CD4-positive, alpha-beta memory T cell (primary cell): Measurements from ENCODE around the gene GABPB1. TPM values are rescaled to one million over a fixed set of nuclear protein-coding genes. Genes with fewer than 3 reads are reported as not detected.

ENCODE experiments used
- CTCF ChIA-PET: fragments of 350-600 bp; sonication (Branson Sonifier 250); formaldehyde crosslinking; loops from one replicate; lab custom pipeline; 2021; ENCODE audit warnings: inconsistent platforms; ENCODE audit not compliant: partially characterized antibody; lab: Charles Lee
- POLR2A ChIA-PET: fragments of 350-600 bp; sonication (Branson Sonifier 250); formaldehyde crosslinking; loops from one replicate; lab custom pipeline; 2021; ENCODE audit not compliant: partially characterized antibody; lab: Charles Lee
- DNase-seq, 5 donors: peaks; one replicate each; pipeline versions ENCODE4 v3.0.0 to v3.0.0-alpha.2; 2020 to 2022; ENCODE audit warnings: mixed read lengths in 1 of 5
- H3K27ac ChIP-seq: one replicate; pipeline ENCODE4 v1.7.0; 2013; ENCODE audit warnings: low read depth, low read length
- H3K27me3 ChIP-seq: 2 replicates; pipeline ENCODE4 v1.7.0; 2013; ENCODE audit warnings: mild to moderate bottlenecking, low read length, moderate library complexity; ENCODE audit not compliant: insufficient read depth
- H3K36me3 ChIP-seq: 2 replicates; pipeline ENCODE4 v1.7.0; 2013; ENCODE audit warnings: mild to moderate bottlenecking, low read length, moderate library complexity; ENCODE audit not compliant: insufficient read depth
- H3K4me1 ChIP-seq: 2 replicates; pipeline ENCODE4 v1.7.0; 2013; ENCODE audit warnings: mild to moderate bottlenecking, low read length, moderate library complexity; ENCODE audit not compliant: insufficient read depth
- H3K4me3 ChIP-seq, 2 donors: one replicate each; pipeline ENCODE4 v1.7.0; 2013; ENCODE audit warnings: low read length in 2 of 2, mild to moderate bottlenecking in 1 of 2
- H3K9me3 ChIP-seq, 2 donors: one replicate each; pipeline ENCODE4 v1.7.0; 2013; ENCODE audit warnings: low read length in 2 of 2, control low read depth in 1 of 2; ENCODE audit not compliant: control insufficient read depth in 1 of 2
- H3K27ac Mint-ChIP-seq, 7 donors: one replicate each; pipeline ENCODE4 v1.8.0; 2020 to 2021; ENCODE audit warnings: mixed read lengths in 7 of 7, mild to moderate bottlenecking in 6 of 7, inconsistent platforms in 3 of 7, moderate library complexity in 3 of 7
- H3K27me3 Mint-ChIP-seq, 2 donors: one replicate each; pipeline ENCODE4 v1.8.0; 2020 to 2021; ENCODE audit warnings: mixed read lengths in 2 of 2
- H3K36me3 Mint-ChIP-seq, 2 donors: one replicate each; pipeline ENCODE4 v1.8.0; 2020 to 2021; ENCODE audit warnings: mixed read lengths in 2 of 2, inconsistent platforms in 1 of 2, mild to moderate bottlenecking in 1 of 2
- H3K4me1 Mint-ChIP-seq, 4 donors: one replicate each; pipeline ENCODE4 v1.8.0; 2020 to 2021; ENCODE audit warnings: mixed read lengths in 4 of 4, mild to moderate bottlenecking in 1 of 4
- H3K4me3 Mint-ChIP-seq, 8 donors: one replicate each; pipeline ENCODE4 v1.8.0; 2020 to 2021; ENCODE audit warnings: mixed read lengths in 8 of 8, mild to moderate bottlenecking in 7 of 8, moderate library complexity in 6 of 8, inconsistent platforms in 3 of 8
- H3K9me3 Mint-ChIP-seq, 8 donors: one replicate each; pipeline ENCODE4 v1.8.0; 2020 to 2021; ENCODE audit warnings: mixed read lengths in 8 of 8, mild to moderate bottlenecking in 5 of 8, inconsistent platforms in 3 of 8, moderate library complexity in 1 of 8
- intact Hi-C: fragments of 100-400 bp; cut with micrococcal nuclease; formaldehyde crosslinking; loops from one replicate; pipeline ENCODE4 v1.15.1; 2023
- polyA plus RNA-seq, 2 donors: library from polyadenylated mRNA; unstranded; fragments of 300-500 nt; fragmentation: Illumina TruSeq; gene quantifications; one replicate each; pipeline ENCODE4 v1.2.3, GENCODE V29; 2021
- total RNA-seq, 2 experiments: library from RNA; stranded (reverse); gene quantifications; one replicate each; pipeline ENCODE4 v1.2.3, GENCODE V29; 2021

Gene GABPB1
- total and polyA plus RNA-seq, 4 experiments from 2014 or later, result 15.1 to 31.6 (median 23.0) TPM

GRCh38 chr15:50267577-50267976, 87.4 kb downstream of the GABPB1 start:
- CTCF ChIA-PET, result no interaction called here

GRCh38 chr15:50265620-50266019, 89.4 kb downstream of the GABPB1 start, which contains the start of gene HDC:
Gene HDC (minus strand): TSS chr15:50265726. CDS start chr15:50265623, 103 bp downstream.
- Histone ChIP-seq H3K36me3 (no peaks in the 10 kb centered on the region), H3K4me3 (no peak within 1 kb of the TSS), H3K4me1 (peaks cover 21% of the 10 kb centered on the region), H3K27ac (no peak within 1 kb of the TSS), H3K9me3 (no peaks in the 10 kb centered on the region), H3K27me3 (no peaks in the 10 kb centered on the region)
- Mint-ChIP-seq H3K36me3 (peaks cover 0 to 4% of the 10 kb centered on the region in 2 donors), H3K27me3 (no peaks in the 10 kb centered on the region), H3K9me3 (peaks cover 0 to 5% (median 0%) of the 10 kb centered on the region in 8 donors), H3K4me1 (peaks cover 23 to 38% (median 26%) of the 10 kb centered on the region in 4 donors), H3K27ac (peak within 1 kb of the TSS in 1 of 7 donors; percentile 53), H3K4me3 (no peak within 1 kb of the TSS)
- ChIA-PET CTCF (no interaction called here), POLR2A (no interaction called here)
- intact Hi-C loops, result no loop called here
- no peak for DNase-seq

More at GRCh38 chr15:50267577-50267976, 87.4 kb downstream of the GABPB1 start:
- no peak for DNase-seq
- intact Hi-C loops, result no loop called here
- Histone ChIP-seq H3K27me3 (no peaks in the 10 kb centered on the region), H3K27ac (no peak overlapping the region), H3K36me3 (no peaks in the 10 kb centered on the region), H3K4me3 (no peak overlapping the region), H3K9me3 (no peaks in the 10 kb centered on the region), H3K4me1 (peaks cover 7% of the 10 kb centered on the region)
- Mint-ChIP-seq H3K4me3 (no peak overlapping the region), H3K36me3 (peaks cover 0 to 4% of the 10 kb centered on the region in 2 donors), H3K27ac (no peak overlapping the region), H3K9me3 (peaks cover 0 to 5% (median 0%) of the 10 kb centered on the region in 8 donors), H3K27me3 (no peaks in the 10 kb centered on the region), H3K4me1 (peaks cover 9 to 20% (median 11%) of the 10 kb centered on the region in 4 donors)
- POLR2A ChIA-PET, result no interaction called here

- peak overlapping the region in 4 of 8 donors; percentile 3 to 75 (median 40) for H3K4me3 Mint-ChIP-seq
- peaks cover 0 to 5% (median 0%) of the 10 kb centered on the region in 8 donors for H3K9me3 Mint-ChIP-seq
- POLR2A ChIA-PET, result interaction anchor here (0.6 to 1.1 kb wide), 2 partner anchors 15 to 93 kb away, joined by 3 to 4 read pairs; partner anchors contain the start of gene GABPB1
- Histone ChIP-seq H3K4me1 (peaks cover 28% of the 10 kb centered on the region), H3K27ac (no peak overlapping the region), H3K9me3 (no peaks in the 10 kb centered on the region), H3K27me3 (no peaks in the 10 kb centered on the region), H3K36me3 (no peaks in the 10 kb centered on the region), H3K4me3 (no peak overlapping the region)
- peaks cover 31 to 53% (median 37%) of the 10 kb centered on the region in 4 donors for H3K4me1 Mint-ChIP-seq
- peak overlapping the region in 6 of 7 donors; percentile 7 to 83 (median 60) for H3K27ac Mint-ChIP-seq
- intact Hi-C loops, result no loop called here
- peaks cover 0 to 4% of the 10 kb centered on the region in 2 donors for H3K36me3 Mint-ChIP-seq
- CTCF ChIA-PET, result interaction anchor here (1.3 kb wide), 1 partner anchor 18 kb away, joined by 3 read pairs; no protein-coding TSS in a partner anchor
- DNase-seq, result peak; percentile 34 to 70 (median 37)
- H3K27me3 Mint-ChIP-seq, result no peaks in the 10 kb centered on the region
Measured at GRCh38 chr15:50262533-50262932, 92.5 kb downstream of the GABPB1 start.

GRCh38 chr15:50261981-50262380, 93.0 kb downstream of the GABPB1 start:
- Histone ChIP-seq H3K36me3 (no peaks in the 10 kb centered on the region), H3K4me1 (peaks cover 28% of the 10 kb centered on the region), H3K27me3 (no peaks in the 10 kb centered on the region), H3K27ac (no peak overlapping the region), H3K9me3 (no peaks in the 10 kb centered on the region), H3K4me3 (no peak overlapping the region)
- Mint-ChIP-seq H3K4me1 (peaks cover 31 to 53% (median 37%) of the 10 kb centered on the region in 4 donors), H3K27ac (peak overlapping the region in 6 of 7 donors; percentile 6 to 83 (median 62)), H3K4me3 (peak overlapping the region in 2 of 8 donors; percentile 18 to 37), H3K27me3 (no peaks in the 10 kb centered on the region), H3K36me3 (no peaks in the 10 kb centered on the region), H3K9me3 (peaks cover 0 to 1% (median 0%) of the 10 kb centered on the region in 8 donors)
- DNase-seq, result peak in 2 of 5 donors; percentile 2 to 14
- POLR2A ChIA-PET, result interaction anchor here (0.6 to 1.1 kb wide), 2 partner anchors 14 to 93 kb away, joined by 3 to 4 read pairs; partner anchors contain the start of gene GABPB1
- CTCF ChIA-PET, result interaction anchor here (0.9 to 1.3 kb wide), 2 partner anchors 18 to 54 kb away, joined by 3 read pairs; no protein-coding TSS in a partner anchor
- intact Hi-C loops, result no loop called here

- Mint-ChIP-seq H3K27ac (peak overlapping the region in 6 of 7 donors; percentile 6 to 78 (median 52)), H3K4me3 (peak overlapping the region in 3 of 8 donors; percentile 0 to 64 (median 3)), H3K4me1 (peaks cover 31 to 53% (median 37%) of the 10 kb centered on the region in 4 donors), H3K9me3 (no peaks in the 10 kb centered on the region), H3K36me3 (no peaks in the 10 kb centered on the region), H3K27me3 (no peaks in the 10 kb centered on the region)
- H3K27me3 ChIP-seq, result no peaks in the 10 kb centered on the region
- H3K4me3 ChIP-seq, result no peak overlapping the region
- no peak for DNase-seq
- H3K9me3 ChIP-seq, result no peaks in the 10 kb centered on the region
- CTCF ChIA-PET, result no interaction called here
- no peaks in the 10 kb centered on the region for H3K36me3 ChIP-seq
- intact Hi-C loops, result no loop called here
- POLR2A ChIA-PET, result interaction anchor here (1.0 kb wide), 1 partner anchor 78 kb away, joined by 3 read pairs; no protein-coding TSS in a partner anchor
- peaks cover 28% of the 10 kb centered on the region for H3K4me1 ChIP-seq
- H3K27ac ChIP-seq, result no peak overlapping the region
Measured at GRCh38 chr15:50260969-50261496, 94.0 kb downstream of the GABPB1 start.

- Mint-ChIP-seq H3K27ac (peak overlapping the region in 1 of 7 donors; percentile 19), H3K36me3 (no peaks in the 10 kb centered on the region), H3K27me3 (no peaks in the 10 kb centered on the region), H3K4me3 (peak overlapping the region in 1 of 8 donors; percentile 22), H3K9me3 (no peaks in the 10 kb centered on the region), H3K4me1 (peaks cover 31 to 47% (median 37%) of the 10 kb centered on the region in 4 donors)
- H3K9me3 ChIP-seq, result no peaks in the 10 kb centered on the region
- ChIA-PET POLR2A (interaction anchor here (0.6 kb wide), 2 partner anchors 8 to 96 kb away, joined by 3 to 4 read pairs; partner anchors contain the start of gene GABPB1), CTCF (interaction anchor here (1.1 to 1.5 kb wide), 2 partner anchors 10 to 57 kb away, joined by 3 read pairs; no protein-coding TSS in a partner anchor)
- no peak overlapping the region for H3K27ac ChIP-seq
- H3K4me3 ChIP-seq, result no peak overlapping the region
- peaks cover 28% of the 10 kb centered on the region for H3K4me1 ChIP-seq
- no peaks in the 10 kb centered on the region for H3K36me3 ChIP-seq
- intact Hi-C loops, result no loop called here
- H3K27me3 ChIP-seq, result no peaks in the 10 kb centered on the region
- DNase-seq, result no peak
Measured at GRCh38 chr15:50259276-50259675, 95.7 kb downstream of the GABPB1 start.

- Mint-ChIP-seq H3K27me3 (no peaks in the 10 kb centered on the region), H3K36me3 (no peaks in the 10 kb centered on the region), H3K9me3 (no peaks in the 10 kb centered on the region), H3K4me3 (no peak overlapping the region), H3K27ac (no peak overlapping the region), H3K4me1 (peaks cover 25 to 39% (median 30%) of the 10 kb centered on the region in 4 donors)
- Histone ChIP-seq H3K4me3 (no peak overlapping the region), H3K27me3 (no peaks in the 10 kb centered on the region), H3K9me3 (no peaks in the 10 kb centered on the region), H3K27ac (no peak overlapping the region), H3K4me1 (peaks cover 24% of the 10 kb centered on the region), H3K36me3 (no peaks in the 10 kb centered on the region)
- ChIA-PET POLR2A (no interaction called here), CTCF (interaction anchor here (2.1 kb wide), 1 partner anchor 58 kb away, joined by 5 read pairs; no protein-coding TSS in a partner anchor)
- intact Hi-C loops, result no loop called here
- no peak for DNase-seq
Measured at GRCh38 chr15:50257924-50258323, 97.1 kb downstream of the GABPB1 start.
